Mucosa of descending colon (tissue), 3 donors: ENCODE results near the gene OR2T2. TPM values are rescaled to one million over a fixed set of nuclear protein-coding genes. Genes with fewer than 3 reads are reported as not detected.
"Not testable (repeated sequence)": the region's sequence is repeated elsewhere in the genome, so short reads cannot be mapped to it uniquely, and the experiment has no call there.

Experiments used
- ATAC-seq: fragments of 200-7000 bp; cut with Tn5 transposase; one replicate; pipeline ENCODE4 v1.9.1; 2020; ENCODE audit warnings: mild to moderate bottlenecking, moderate library complexity
- DNase-seq, 3 donors: peaks; one replicate each; pipeline ENCODE4 v3.0.0-alpha.2; 2020
- H3K36me3 ChIP-seq: fragments of 200-600 bp; one replicate; pipeline ENCODE4 v1.8.0; 2021; ENCODE audit warnings: low read depth, mild to moderate bottlenecking
- H3K4me1 ChIP-seq: fragments of 200-600 bp; one replicate; pipeline ENCODE4 v1.8.0; 2021; ENCODE audit warnings: low read depth, mild to moderate bottlenecking
- H3K4me3 ChIP-seq: fragments of 200-600 bp; one replicate; pipeline ENCODE4 v1.8.0; 2021; ENCODE audit warnings: mild to moderate bottlenecking
- H3K9me3 ChIP-seq: fragments of 200-600 bp; one replicate; pipeline ENCODE4 v1.8.0; 2021; ENCODE audit warnings: mild to moderate bottlenecking
- intact Hi-C, 2 donors: fragments of 100-400 bp; cut with DNase I in 1 of 2; cut with micrococcal nuclease in 1 of 2; formaldehyde crosslinking; loops; one replicate each; pipeline versions ENCODE4 v1.11.0 to v1.11.1; 2022; cut with DNase I, micrococcal nuclease
- total RNA-seq, 3 donors: library from RNA; stranded (reverse); fragmentation: NEBNext Ultra II Directional in 2 of 3; extraction: Animal tissue kit (Norgen Biotek cat#: 25700) in 2 of 3; gene quantifications; one replicate each; pipeline versions ENCODE4 v1.2.1 to v1.2.4, GENCODE V29; 2021 to 2023
- TF ChIP-seq, protein P1 (sequence below): fragments of 200-600 bp; IDR thresholded peaks from one replicate; pipeline ENCODE4 v1.8.0; 2022; ENCODE audit warnings: antibody characterized with exemption, mild to moderate bottlenecking
- donor health status: DM: no; HTN: no; CAD: no; lungs with moderate emphysema.
- donor health status: DM: no; HTN: no; CAD: no.
- donor health status: DM: no; HTN: yes; CAD: no.

The OR2T2 gene
- total RNA-seq, 3 donors from 2014 or later, result not detected

DNA sequence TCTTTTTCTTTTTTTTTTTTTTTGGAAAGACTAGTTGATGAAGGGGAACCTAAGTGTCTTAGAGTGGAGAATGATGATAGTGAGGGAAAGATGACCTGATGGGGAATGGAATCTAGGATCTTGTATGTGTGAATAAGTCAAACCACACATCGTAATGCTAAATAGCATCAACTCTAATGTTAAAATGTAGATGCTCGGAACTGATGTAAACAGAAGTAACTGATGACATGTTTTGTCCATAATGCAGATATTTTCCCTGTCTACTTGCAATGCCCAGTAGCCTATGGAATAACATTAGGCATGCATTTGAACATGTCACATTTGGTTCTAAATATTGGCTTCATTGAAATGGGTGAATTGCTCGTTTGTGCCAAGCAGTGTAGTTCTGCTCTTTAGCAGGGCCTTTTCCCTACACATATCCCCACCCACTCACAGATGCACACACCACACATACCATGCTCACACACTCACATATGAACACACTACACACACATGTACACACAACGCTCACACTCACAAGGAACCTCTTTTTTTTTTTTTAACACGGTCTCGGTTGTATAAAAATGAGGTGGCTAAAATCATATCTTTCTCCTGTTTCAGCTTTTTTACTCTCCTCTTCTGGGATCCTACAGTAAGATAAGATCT lies 4.5 kb downstream of the OR2T2 start:
- H3K4me3 ChIP-seq, intact Hi-C loops, ATAC-seq, H3K36me3 ChIP-seq, H3K9me3 ChIP-seq, H3K4me1 ChIP-seq, DNase-seq: not testable (repeated sequence)

DNA sequence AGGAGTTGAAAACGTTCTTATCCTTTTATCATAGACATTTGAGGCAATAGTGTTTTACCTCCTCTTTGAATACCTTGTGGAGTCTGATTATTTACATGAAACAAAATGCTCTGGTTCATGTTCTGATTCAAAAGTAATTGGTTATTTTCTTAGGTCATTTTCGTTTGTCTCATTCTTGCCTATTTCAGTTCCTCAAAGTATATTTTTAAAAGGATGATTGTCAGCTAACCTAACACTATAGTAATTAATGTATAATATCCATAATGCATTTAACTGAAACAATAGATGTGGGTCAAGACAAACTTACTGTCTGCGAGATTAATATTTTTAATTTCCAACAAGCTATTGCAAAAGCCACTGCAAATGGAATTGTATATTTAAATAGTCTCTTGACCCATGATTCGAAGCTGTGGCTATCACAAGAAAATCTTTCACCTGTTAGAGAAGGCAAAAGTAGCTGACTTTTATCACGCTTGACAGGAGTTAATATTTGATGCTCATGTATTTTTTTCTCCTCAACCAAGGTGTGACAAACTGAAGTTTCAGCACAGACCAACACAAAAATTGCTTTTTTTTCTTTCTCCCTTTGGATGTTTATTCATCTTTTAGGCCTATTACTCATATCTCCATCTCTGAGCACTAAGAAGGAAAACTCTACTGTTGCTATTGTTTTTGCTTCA lies 5.2 kb downstream of the OR2T2 start:
- H3K36me3 ChIP-seq, intact Hi-C loops, H3K4me1 ChIP-seq, ATAC-seq, H3K4me3 ChIP-seq, H3K9me3 ChIP-seq, DNase-seq: not testable (repeated sequence)

DNA sequence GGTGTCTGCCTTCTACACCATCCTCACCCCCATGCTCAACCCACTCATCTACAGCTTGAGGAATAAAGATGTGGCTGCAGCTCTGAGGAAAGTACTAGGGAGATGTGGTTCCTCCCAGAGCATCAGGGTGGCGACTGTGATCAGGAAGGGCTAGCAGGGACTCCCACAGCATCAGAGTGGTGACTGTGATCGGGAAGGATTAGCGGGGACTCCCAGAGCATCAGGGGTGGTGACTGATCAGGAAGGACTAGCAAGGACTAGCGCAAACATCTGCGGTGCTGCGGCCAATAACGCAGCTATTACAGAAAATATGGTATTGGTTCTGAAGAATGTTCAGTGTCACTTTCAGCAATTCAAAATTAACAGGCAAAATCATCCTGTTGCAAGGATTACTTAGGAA lies 8.2 kb downstream of the OR2T2 start:
- intact Hi-C loops, DNase-seq, H3K9me3 ChIP-seq, H3K36me3 ChIP-seq, ATAC-seq, H3K4me3 ChIP-seq, H3K4me1 ChIP-seq: not testable (repeated sequence)

DNA sequence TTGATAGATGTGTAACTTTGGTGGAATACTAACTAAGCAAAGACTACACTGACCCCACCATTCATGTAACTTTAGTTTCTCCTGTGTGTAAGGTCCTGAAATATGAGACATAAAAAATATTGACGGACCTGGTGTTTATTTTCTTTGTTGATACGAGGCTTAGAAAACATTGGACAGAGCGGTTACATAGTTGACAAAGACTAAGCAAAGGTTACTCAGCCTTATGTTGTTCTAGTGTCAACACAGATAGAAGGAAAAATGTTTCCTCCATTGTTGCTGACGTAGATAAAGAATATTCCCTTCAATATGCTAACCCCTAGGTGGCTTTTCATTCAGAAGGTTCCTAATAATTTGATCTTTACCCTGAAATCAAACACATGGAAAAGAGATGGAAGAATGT lies 9.6 kb downstream of the OR2T2 start:
- H3K4me1 ChIP-seq, intact Hi-C loops, H3K9me3 ChIP-seq, DNase-seq, H3K36me3 ChIP-seq, H3K4me3 ChIP-seq: not testable (repeated sequence)
- ATAC-seq, result peak; percentile 53

DNA sequence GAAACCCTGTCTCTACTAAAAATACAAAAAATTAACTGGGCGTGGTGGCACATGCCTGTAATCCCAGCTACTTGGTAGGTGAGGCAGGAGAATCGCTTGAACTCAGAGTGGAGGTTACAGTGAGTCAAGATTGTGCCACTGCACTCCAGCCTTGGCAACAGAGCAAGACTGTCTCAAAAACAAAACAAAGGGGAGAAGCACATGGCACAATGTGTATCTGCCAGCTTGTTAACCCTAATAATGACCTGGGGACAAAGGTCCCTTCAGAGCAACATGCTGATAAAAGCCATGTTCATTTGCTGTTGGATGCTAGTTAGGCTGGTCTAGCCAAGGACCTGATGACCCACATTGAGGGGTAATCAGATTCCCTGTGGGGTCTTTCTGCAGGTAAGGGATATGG lies 11.2 kb downstream of the OR2T2 start:
- H3K4me3 ChIP-seq, DNase-seq, H3K36me3 ChIP-seq, H3K4me1 ChIP-seq, intact Hi-C loops: not testable (repeated sequence)
- H3K9me3 ChIP-seq, result peaks cover 13% of the 10 kb centered on the region
- peak; percentile 55 for ATAC-seq

DNA sequence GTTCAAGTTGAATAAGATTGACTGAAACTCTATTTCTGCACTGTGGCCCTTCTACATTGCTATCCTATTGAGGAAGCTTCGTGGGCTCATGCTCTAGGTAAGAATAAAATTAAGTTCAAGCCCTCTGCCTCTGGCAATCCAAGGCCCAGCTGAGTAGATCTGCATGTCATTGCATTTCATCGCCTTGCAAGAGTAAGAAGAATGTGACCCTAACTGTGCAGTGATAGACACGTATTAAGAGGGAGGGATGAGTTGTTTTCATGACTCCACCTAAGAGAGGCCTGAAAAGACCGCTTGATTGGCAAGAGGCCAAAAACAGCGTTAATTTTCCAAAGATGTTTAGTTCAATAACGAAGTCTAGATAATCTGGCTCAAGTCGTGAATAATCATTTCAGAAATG lies 13.7 kb downstream of the OR2T2 start:
- DNase-seq, H3K4me3 ChIP-seq, ATAC-seq, H3K36me3 ChIP-seq, H3K4me1 ChIP-seq, intact Hi-C loops: not testable (repeated sequence)
- H3K9me3 ChIP-seq, result peaks cover 14% of the 10 kb centered on the region

DNA sequence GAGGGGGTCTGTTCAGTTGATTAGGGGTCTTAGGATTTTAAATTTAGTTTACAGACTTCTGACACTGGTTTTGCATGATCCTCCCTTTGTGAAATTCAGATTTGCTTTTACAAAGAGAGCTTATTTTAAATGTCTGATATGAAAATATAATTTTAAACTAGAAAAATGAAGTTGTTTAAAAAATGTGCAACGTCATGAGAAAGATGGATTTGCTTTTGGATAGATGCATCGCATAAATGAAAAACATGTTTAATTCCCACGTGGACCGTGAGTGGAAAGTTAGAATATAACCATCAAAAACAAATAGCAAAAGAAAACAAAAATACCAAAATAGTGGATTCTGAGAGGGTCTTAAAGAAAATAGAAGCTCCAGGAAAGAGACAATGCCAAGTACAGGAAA lies 25.7 kb downstream of the OR2T2 start:
- H3K4me3 ChIP-seq, result no peak overlapping the region
- intact Hi-C loops, result no loop called here
- no peaks in the 10 kb centered on the region for H3K36me3 ChIP-seq
- DNase-seq, result no peak
- no peaks in the 10 kb centered on the region for H3K9me3 ChIP-seq
- no peak for ATAC-seq
- H3K4me1 ChIP-seq, result no peaks in the 10 kb centered on the region
- TF ChIP-seq, protein P1, sequence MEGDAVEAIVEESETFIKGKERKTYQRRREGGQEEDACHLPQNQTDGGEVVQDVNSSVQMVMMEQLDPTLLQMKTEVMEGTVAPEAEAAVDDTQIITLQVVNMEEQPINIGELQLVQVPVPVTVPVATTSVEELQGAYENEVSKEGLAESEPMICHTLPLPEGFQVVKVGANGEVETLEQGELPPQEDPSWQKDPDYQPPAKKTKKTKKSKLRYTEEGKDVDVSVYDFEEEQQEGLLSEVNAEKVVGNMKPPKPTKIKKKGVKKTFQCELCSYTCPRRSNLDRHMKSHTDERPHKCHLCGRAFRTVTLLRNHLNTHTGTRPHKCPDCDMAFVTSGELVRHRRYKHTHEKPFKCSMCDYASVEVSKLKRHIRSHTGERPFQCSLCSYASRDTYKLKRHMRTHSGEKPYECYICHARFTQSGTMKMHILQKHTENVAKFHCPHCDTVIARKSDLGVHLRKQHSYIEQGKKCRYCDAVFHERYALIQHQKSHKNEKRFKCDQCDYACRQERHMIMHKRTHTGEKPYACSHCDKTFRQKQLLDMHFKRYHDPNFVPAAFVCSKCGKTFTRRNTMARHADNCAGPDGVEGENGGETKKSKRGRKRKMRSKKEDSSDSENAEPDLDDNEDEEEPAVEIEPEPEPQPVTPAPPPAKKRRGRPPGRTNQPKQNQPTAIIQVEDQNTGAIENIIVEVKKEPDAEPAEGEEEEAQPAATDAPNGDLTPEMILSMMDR, result no peak

DNA sequence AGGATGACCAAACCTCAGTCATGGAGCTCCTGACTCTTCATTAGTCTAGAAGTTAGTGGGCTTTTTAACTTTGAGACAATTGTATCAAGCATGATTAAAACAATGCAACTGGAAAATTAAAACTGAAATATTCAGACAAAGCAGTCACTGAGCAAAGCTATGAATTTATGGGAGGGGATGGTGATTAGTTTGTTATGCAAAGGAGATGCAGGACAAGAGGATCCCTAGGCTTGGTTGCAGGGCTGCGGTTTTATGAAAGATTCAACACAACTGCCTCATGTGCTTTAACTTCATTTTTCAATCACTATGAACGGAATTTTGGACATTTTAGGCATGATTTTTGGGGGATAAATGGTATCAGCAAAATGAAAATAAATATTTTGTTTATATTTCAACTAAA lies 26.7 kb downstream of the OR2T2 start:
- H3K9me3 ChIP-seq, DNase-seq, intact Hi-C loops, ATAC-seq, H3K36me3 ChIP-seq, H3K4me1 ChIP-seq, H3K4me3 ChIP-seq: not testable (repeated sequence)

DNA sequence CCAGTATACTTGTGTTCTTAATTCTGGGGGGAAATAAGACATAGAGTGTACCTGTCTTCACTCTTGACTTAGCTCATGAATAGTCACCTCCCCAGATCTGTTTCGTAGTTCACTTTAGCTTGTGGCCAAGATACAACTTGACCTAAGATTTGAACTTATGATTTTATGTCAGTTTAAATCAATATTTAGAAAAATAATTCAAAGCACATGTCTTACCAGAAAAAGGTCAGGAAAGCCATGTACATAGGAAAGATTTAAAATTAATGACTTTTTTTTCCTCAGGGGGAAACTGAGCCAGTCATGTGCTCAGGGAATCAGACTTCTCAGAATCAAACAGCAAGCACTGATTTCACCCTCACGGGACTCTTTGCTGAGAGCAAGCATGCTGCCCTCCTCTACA lies 27.6 kb downstream of the OR2T2 start, which contains the start of gene OR2T3:
TSS of gene OR2T3 (plus strand) at position 301 of the 400 bp plus-strand sequence. CDS start at position 301, 0 bp downstream.
- H3K4me3 ChIP-seq, intact Hi-C loops, ATAC-seq, DNase-seq, H3K4me1 ChIP-seq, H3K9me3 ChIP-seq, H3K36me3 ChIP-seq: not testable (repeated sequence)

DNA sequence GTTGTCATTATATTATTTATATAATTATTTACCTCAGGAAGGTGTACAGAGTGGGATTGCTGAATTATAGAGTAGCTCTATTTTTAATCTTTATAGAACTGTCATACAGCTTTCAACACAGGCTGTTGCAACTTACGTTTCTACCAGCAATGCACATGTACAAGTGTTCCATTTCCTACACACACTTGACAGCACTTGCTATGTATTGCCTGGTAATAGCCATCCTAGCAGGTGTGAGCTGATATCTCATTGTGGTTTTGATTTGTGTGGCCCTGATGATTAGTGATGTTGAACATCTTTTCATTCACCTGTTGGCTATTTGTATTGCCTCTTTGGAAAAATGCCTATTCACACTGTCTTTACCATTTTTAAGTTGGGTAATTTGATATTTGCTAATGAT lies 30.2 kb downstream of the OR2T2 start:
- intact Hi-C loops, DNase-seq, H3K4me1 ChIP-seq, H3K4me3 ChIP-seq, H3K9me3 ChIP-seq, ATAC-seq, H3K36me3 ChIP-seq: not testable (repeated sequence)

DNA sequence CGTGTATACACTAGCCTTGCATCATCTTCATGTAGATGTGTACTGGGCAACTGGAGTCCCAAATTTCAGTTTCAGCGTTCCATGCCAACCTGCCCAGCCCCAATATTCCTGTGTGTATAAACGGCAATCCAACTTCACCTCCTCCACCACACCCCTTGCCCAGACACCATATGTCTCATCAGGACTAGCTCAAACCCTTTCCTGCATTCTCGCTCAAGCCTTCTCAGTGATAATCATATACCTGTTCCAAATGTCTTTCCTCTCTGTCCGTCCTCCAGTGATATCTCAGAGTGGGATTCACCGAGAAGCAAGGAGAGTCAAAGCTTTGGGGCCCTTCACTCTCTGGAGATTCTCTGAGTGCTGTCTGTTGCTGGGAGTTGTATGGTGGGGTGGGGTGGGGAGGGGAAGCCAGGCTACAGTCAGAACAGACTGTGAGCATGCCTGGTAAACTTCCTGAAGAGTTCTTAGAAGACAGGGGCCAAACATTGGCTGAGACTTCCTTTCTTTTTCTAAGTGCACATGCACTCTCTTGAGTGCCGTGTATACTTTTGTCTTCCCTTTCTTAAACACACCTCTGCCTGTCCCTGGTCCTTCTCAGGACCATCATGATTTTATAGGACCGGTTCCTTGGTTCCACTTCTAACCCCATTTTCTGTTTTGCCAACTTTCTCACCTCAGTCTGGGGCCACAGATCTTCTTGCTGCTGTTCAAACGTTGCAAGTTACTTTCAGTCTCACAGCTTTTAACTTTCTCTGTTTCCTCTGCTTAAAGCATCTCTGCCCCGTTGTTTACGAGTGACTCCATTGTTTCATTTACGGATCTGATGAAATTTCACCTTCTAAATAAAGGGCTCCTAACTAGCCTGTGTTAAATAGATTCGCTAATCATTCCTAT lies 36.5 kb downstream of the OR2T2 start:
- DNase-seq, H3K4me1 ChIP-seq, H3K9me3 ChIP-seq, H3K36me3 ChIP-seq, H3K4me3 ChIP-seq, intact Hi-C loops: not testable (repeated sequence)
- peak; percentile 17 for ATAC-seq

DNA sequence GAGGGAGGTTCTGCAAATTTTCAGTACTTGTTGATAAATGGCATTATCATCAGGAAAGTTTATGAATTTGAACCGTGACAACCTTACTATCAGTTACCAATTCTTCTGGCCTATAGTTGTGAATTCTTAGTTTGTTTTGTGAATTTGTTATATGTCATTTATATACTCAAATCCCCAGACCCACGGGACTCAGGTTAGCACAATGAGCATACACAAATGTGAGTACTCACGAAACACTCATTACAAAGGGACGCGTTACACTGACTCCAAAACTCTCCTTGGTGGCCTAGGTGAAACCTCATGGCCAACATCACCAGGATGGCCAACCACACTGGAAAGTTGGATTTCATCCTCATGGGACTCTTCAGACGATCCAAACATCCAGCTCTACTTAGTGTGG lies 42.9 kb downstream of the OR2T2 start, which contains the start of gene OR2T5:
TSS of gene OR2T5 (plus strand) at position 301 of the 400 bp plus-strand sequence. CDS start at position 301, 0 bp downstream.
- intact Hi-C loops, ATAC-seq, H3K9me3 ChIP-seq, DNase-seq, H3K36me3 ChIP-seq, H3K4me3 ChIP-seq, H3K4me1 ChIP-seq: not testable (repeated sequence)

DNA sequence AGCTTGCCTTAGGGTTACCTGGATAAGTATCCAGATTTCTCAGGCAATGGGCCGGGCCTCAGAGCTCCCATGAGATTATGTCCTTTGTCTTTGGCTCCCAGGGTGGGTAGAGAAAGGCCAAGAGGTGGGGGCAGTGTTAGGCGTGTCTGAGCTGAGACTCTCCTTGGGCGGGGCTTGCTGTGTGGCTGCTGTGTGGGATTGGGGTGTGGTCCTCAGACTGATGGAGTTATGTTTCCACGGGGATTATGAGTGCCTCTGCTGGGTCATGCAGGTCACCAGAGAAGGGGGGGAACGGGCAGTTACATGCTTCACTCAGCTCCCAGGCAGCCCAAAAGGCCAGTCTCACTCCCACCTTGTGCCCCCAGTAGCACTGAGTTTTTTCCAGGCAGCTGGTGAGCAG lies 51.2 kb downstream of the OR2T2 start:
- DNase-seq, H3K36me3 ChIP-seq, intact Hi-C loops, ATAC-seq, H3K9me3 ChIP-seq, H3K4me1 ChIP-seq, H3K4me3 ChIP-seq: not testable (repeated sequence)
